Right ventricle myocardium superior (tissue), 1 donor: ENCODE measurements around the gene IL11RA. TPM values are rescaled to one million over a fixed set of nuclear protein-coding genes. Genes with fewer than 3 reads are reported as not detected.

ENCODE experiments used
- ATAC-seq: fragments of 200-7000 bp; cut with Tn5 transposase; one replicate; pipeline ENCODE4 v1.9.1; 2020; ENCODE audit warnings: mild to moderate bottlenecking; ENCODE audit not compliant: poor library complexity
- DNase-seq: peaks from one replicate; pipeline ENCODE4 v3.0.0-alpha.2; 2020
- intact Hi-C: fragments of 100-400 bp; cut with DNase I; formaldehyde crosslinking; loops from one replicate; pipeline ENCODE4 v1.11.2; 2022
- total RNA-seq: library from RNA; stranded (reverse); fragmentation: NEBNext Ultra II Directional; extraction: Animal tissue kit (Norgen Biotek cat#: 25700); gene quantifications from one replicate; pipeline ENCODE4 v1.2.1, GENCODE V29; 2021
- donor health status: DM: no; HTN: yes; CAD: no; lungs with severe emphysema.

Gene IL11RA
- total RNA-seq, 1 donor from 2014 or later = 48.8 TPM

- no peak for ATAC-seq
These were observed 19.3 kb downstream of the IL11RA start for GRCh38 chr9:34671307-34671706.

GRCh38 chr9:34674440-34674839, 22.5 kb downstream of the IL11RA start:
- ATAC-seq = no peak
- no peak for DNase-seq

More at GRCh38 chr9:34671307-34671706, 19.3 kb downstream of the IL11RA start:
- DNase-seq = no peak
- intact Hi-C loops = no loop called here

GRCh38 chr9:34675048-34675714, 23.2 kb downstream of the IL11RA start:
- intact Hi-C loops = no loop called here

More at GRCh38 chr9:34674440-34674839, 22.5 kb downstream of the IL11RA start:
- intact Hi-C loops = no loop called here

GRCh38 chr9:34675869-34676268, 23.9 kb downstream of the IL11RA start:
- DNase-seq = no peak
- ATAC-seq = no peak
- intact Hi-C loops = no loop called here

More at GRCh38 chr9:34675048-34675714, 23.2 kb downstream of the IL11RA start:
- DNase-seq (peak; percentile 74), ATAC-seq (no peak)

GRCh38 chr9:34684145-34684544, 32.2 kb downstream of the IL11RA start:
- DNase-seq = no peak
- intact Hi-C loops = no loop called here

GRCh38 chr9:34684816-34685215, 32.8 kb downstream of the IL11RA start:
- no peak for ATAC-seq
- intact Hi-C loops = no loop called here
- DNase-seq = no peak

More at GRCh38 chr9:34684145-34684544, 32.2 kb downstream of the IL11RA start:
- ATAC-seq = no peak

- ATAC-seq (no peak), DNase-seq (no peak)
- intact Hi-C loops = no loop called here
These were observed 33.6 kb downstream of the IL11RA start for GRCh38 chr9:34685591-34685990.

GRCh38 chr9:34686231-34686630, 34.2 kb downstream of the IL11RA start:
- intact Hi-C loops = no loop called here
- ATAC-seq (peak; percentile 39), DNase-seq (peak; percentile 58)

- ATAC-seq (no peak), DNase-seq (no peak)
- intact Hi-C loops = no loop called here
These were observed 34.7 kb downstream of the IL11RA start for GRCh38 chr9:34686732-34687131.

- DNase-seq (no peak), ATAC-seq (no peak)
- intact Hi-C loops = no loop called here
These were observed 35.5 kb downstream of the IL11RA start for GRCh38 chr9:34687276-34688030.

- ATAC-seq (no peak), DNase-seq (no peak)
- intact Hi-C loops = no loop called here
These were observed 36.5 kb downstream of the IL11RA start for GRCh38 chr9:34688329-34689115.

- intact Hi-C loops = no loop called here
- ATAC-seq = no peak
- no peak for DNase-seq
These were observed 37.1 kb downstream of the IL11RA start for GRCh38 chr9:34689116-34689470.

GRCh38 chr9:34689512-34689911, 37.5 kb downstream of the IL11RA start:
- no peak for ATAC-seq
- intact Hi-C loops = no loop called here
- no peak for DNase-seq

GRCh38 chr9:34690983-34691935, 39.3 kb downstream of the IL11RA start, which contains the start of gene CCL19:
TSS of gene CCL19 (minus strand) at chr9:34691276. CDS start at chr9:34691139, 137 bp downstream.
- intact Hi-C loops = no loop called here
- ATAC-seq (no peak), DNase-seq (no peak)

GRCh38 chr9:34691936-34692315, 39.9 kb downstream of the IL11RA start:
- intact Hi-C loops = no loop called here
- ATAC-seq = no peak
- no peak for DNase-seq

GRCh38 chr9:34693560-34693959, 41.6 kb downstream of the IL11RA start:
- intact Hi-C loops = no loop called here
- DNase-seq (no peak), ATAC-seq (no peak)

- no peak for ATAC-seq
- intact Hi-C loops = no loop called here
These were observed 42.8 kb downstream of the IL11RA start for GRCh38 chr9:34694811-34695210.

More at GRCh38 chr9:34694811-34695210, 42.8 kb downstream of the IL11RA start:
- no peak for DNase-seq
